ENCODE measurements around the gene SRGAP2C. TPM values are rescaled to one million over a fixed set of nuclear protein-coding genes. Genes with fewer than 3 reads are reported as not detected.
"Not testable (repeated sequence)": the region's sequence is repeated elsewhere in the genome, so short reads cannot be mapped to it uniquely, and the experiment has no call there.

The SRGAP2C gene
- total and polyA plus RNA-seq, 10 donors = 2.6 to 78.6 (median 32.5) TPM

DNA sequence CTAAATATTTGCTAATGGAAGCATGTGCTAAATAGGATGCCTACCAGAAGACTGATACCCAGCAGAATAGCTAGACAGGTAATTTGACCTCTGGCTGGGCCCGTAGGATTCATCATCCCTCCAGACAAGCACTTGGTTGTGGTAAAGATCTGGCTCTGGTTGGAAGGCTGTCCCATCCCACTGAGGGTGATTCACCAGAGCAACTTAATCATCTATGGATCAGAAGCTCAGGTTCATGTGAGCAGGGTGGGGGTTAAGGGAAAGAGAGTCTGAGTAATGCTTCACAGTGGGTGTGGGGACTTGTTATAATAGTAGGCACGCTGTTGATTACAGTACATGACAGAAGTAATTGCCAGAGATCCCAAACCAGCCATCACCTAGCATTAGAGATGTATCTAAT is 27.2 kb upstream of the SRGAP2C start:
- H3K4me1 ChIP-seq; H3K4me3 ChIP-seq; H3K27ac ChIP-seq; H3K36me3 ChIP-seq; intact Hi-C loops (cut with DNase I; ENCODE audit: low total_unique reads); DNase-seq; H3K27me3 ChIP-seq (replicated peaks in 1 of 7); H3K9me3 ChIP-seq: not testable (repeated sequence)
- 91 to 100% (median 100%) methylated on average over 1 of the region's 2 CpGs; no CpG with 5 or more reads in 1 of the 5 donors for WGBS, 5 donors

DNA sequence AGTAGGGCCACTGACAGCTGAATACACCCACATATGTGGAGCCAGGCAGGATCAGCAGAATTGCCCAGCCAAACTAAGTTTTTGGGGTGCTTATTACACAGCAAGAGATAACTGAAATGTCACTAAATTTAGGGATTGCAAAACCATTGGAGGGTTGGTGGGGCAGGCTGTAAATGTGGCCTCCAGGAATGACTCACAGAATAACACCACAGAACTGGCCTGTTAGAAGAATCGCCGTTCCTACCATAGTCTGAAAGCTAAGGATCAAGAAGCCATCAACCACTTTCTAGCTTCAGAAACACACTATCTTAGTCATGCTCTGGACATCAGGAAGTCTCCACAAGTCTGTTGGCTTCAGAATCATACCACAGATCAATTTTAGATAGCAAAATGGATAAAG is 24.7 kb upstream of the SRGAP2C start:
- H3K9me3 ChIP-seq; H3K27ac ChIP-seq; H3K36me3 ChIP-seq; H3K27me3 ChIP-seq (replicated peaks in 1 of 7); intact Hi-C loops (cut with DNase I; ENCODE audit: low total_unique reads); H3K4me3 ChIP-seq; H3K4me1 ChIP-seq; DNase-seq: not testable (repeated sequence)
- WGBS, 5 donors = 73 to 94% (median 81%) methylated on average over 2 of the region's 2 CpGs; no CpG with 5 or more reads in 1 of the 5 donors

DNA sequence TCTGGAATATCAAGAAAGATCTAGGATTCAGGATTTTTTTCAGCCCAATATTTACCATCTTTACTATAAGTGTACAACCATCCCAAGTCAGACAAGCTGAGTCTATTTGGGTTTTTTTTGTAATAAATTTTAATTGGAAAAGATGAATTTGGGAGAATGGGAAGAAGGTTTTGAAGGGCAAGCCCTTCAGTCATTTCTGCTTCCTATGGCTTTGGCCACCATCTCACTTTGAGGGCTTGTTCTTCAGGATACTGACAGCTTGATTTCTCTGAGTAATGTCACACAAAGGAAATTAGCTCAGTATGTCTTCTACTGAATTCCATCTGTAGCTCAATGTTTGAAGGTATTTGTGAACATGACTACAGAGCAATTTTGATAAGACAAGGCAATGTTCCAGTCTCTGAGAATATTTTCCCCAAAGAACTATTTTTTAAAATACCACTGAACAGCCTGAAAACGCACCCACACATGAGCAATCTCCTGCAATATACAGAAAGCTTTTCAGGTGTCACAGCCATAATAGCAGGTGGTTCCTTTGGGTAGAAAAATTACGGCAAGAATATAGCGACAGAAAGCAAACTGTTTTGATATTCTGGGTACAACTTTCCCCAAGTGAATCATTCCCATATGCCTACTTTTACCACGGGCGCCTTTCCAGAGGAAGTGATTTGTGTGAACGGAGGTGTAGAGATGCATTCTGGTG is 23.4 kb upstream of the SRGAP2C start:
- DNase-seq; intact Hi-C loops (cut with DNase I; ENCODE audit: low total_unique reads); H3K4me1 ChIP-seq; H3K27me3 ChIP-seq (replicated peaks in 1 of 7); H3K9me3 ChIP-seq; H3K27ac ChIP-seq; H3K36me3 ChIP-seq; H3K4me3 ChIP-seq: not testable (repeated sequence)
- WGBS, 5 donors = 89 to 97% (median 91%) methylated on average over 3 of the region's 6 CpGs

DNA sequence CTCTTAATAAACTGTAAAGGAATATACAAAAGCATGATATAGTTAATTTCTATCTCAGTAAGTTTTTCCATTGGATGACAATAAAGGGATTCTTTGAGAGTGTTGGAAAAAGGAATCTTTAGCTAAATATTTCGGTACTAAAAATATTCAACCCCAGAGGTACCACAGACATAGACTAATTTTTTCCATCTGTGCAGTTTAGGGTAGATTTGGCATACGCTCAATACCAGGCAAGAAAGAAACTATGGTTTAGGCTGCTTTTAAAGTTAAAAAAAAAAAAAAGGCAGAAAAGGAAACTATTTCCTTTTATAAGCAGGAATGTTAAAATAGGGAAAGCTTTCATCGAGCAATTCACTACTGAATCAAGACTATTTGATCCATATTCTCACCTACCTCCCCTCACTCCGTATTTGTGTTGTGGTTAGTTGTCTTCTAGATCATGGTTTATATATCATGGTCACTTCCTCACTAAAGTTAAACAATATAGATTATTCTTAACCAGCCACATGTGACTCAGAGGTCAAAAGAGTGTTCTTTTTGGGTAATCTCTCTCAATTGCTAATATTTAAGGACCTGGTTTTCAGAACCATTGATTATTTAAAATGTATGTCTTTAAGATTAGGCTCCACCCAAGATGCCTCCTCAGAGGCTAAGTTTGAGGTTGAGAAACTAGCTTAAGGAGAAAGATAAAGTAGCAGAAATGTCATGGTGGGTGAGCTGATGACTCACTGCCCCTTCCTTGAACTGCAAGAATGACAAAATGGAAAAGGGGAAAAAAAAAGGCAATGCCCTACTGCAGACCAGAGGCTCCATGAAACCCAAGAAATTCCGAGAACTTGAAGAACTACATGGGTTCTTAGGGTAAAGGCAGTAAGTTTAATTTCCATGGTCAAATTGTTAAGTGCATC is 20.7 kb upstream of the SRGAP2C start:
- H3K9me3 ChIP-seq; H3K36me3 ChIP-seq; H3K27me3 ChIP-seq (replicated peaks in 1 of 7); H3K27ac ChIP-seq; intact Hi-C loops (cut with DNase I; ENCODE audit: low total_unique reads); H3K4me3 ChIP-seq; H3K4me1 ChIP-seq; DNase-seq: not testable (repeated sequence)
- 77 to 95% (median 82%) methylated on average over 2 to 4 of the region's 5 CpGs for WGBS, 5 donors

DNA sequence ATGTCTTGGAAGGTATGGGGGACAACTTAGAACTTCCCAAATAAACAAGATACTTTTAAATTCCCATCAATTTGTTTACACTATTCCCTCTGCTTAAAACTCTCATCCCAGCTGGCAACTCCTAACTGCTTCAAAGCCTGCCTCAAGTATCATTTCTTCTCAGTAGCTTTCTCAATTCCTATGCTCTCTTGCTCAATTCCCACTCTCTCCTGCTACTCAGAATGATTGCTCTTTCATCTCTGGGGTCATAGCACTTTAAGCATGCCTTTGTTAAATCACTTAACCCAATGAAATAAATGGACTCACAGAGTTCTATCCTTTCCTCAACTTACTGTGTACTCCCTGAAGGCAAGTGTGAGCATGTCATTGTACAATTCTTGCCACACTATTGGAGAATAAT is 19.5 kb upstream of the SRGAP2C start:
- H3K36me3 ChIP-seq; intact Hi-C loops (cut with DNase I; ENCODE audit: low total_unique reads); H3K9me3 ChIP-seq; H3K4me3 ChIP-seq; H3K27me3 ChIP-seq (replicated peaks in 1 of 7); H3K4me1 ChIP-seq; H3K27ac ChIP-seq; DNase-seq: not testable (repeated sequence)

DNA sequence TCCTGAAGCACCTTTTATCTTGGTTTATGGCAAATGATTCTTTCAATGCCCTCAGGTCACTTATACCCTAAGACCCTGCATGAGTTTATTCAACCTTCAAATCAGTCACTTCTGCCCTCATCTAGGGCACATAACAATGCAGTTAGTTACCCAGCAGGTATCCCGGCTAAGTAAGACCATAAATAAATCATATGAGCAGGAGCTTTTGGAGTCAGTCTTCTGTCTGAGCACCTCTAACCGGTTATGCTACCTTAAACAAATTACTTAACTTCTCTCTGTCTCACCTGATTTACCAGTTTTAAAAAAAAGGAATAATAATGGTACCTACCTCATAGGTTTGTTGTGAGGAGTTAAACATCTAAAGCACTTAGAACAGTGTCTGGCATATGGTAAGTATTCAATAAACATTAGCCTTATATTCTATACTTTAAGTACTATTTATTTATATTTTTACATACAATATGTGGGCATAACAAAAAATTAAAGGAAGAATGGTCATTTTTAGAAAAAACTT is 17.5 kb upstream of the SRGAP2C start:
- H3K27me3 ChIP-seq (replicated peaks in 1 of 7); DNase-seq; H3K36me3 ChIP-seq; H3K4me1 ChIP-seq; H3K4me3 ChIP-seq; H3K27ac ChIP-seq; intact Hi-C loops (cut with DNase I; ENCODE audit: low total_unique reads); H3K9me3 ChIP-seq: not testable (repeated sequence)
- WGBS, 5 donors = 94 to 100% (median 95%) methylated on average over 2 of the region's 2 CpGs

DNA sequence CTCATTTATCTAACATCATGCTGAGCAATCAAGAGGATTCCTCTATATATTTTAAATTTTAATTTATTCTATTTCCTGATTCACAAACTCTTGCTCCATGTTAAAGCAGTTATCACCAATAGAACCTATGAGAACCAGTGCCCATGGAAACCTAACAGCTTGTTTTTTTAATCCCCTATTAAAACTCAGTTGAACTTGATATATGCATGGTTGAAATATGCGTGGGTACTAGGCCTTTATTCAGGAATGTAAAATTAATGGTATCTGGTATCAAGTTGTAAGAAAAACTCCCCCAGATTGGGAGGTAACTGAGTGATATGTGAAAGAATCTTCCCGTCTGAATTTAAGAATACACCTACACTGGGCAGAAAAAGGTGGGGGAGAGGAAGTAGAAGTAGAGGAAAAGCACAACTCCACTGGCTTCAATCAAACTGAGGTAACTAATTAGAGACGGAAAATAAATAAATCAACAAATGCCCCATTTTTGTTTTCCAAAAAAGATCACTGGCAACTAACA is 16.6 kb upstream of the SRGAP2C start:
- DNase-seq; H3K4me1 ChIP-seq; H3K4me3 ChIP-seq; H3K27ac ChIP-seq; H3K36me3 ChIP-seq; H3K9me3 ChIP-seq; H3K27me3 ChIP-seq (replicated peaks in 1 of 7); intact Hi-C loops (cut with DNase I; ENCODE audit: low total_unique reads): not testable (repeated sequence)
- WGBS, 5 donors = 90 to 100% (median 100%) methylated on average over 1 to 2 of the region's 3 CpGs

DNA sequence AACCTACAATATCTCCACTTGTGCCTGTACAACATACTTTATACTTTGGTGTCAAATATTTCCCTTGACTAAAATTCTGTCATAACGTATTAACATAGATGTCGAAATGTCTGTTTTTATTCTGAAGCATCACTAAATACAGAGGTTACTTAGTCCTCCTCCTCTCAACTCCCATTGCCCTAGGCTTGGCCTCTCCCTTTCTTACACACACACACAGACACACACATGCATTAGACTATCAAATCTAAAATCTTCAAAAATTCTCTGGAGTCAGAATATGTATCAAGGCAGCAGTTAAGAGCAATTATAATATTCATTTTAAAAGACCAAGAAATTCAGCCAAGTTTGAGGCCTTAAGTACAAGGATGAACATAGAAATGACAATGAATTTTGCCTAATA is 8.1 kb upstream of the SRGAP2C start:
- DNase-seq; H3K4me1 ChIP-seq; intact Hi-C loops (cut with DNase I; ENCODE audit: low total_unique reads); H3K27me3 ChIP-seq (replicated peaks in 1 of 7); H3K36me3 ChIP-seq; H3K9me3 ChIP-seq; H3K27ac ChIP-seq; H3K4me3 ChIP-seq: not testable (repeated sequence)
- 88 to 100% (median 97%) methylated on average over 2 of the region's 2 CpGs for WGBS, 5 donors

DNA sequence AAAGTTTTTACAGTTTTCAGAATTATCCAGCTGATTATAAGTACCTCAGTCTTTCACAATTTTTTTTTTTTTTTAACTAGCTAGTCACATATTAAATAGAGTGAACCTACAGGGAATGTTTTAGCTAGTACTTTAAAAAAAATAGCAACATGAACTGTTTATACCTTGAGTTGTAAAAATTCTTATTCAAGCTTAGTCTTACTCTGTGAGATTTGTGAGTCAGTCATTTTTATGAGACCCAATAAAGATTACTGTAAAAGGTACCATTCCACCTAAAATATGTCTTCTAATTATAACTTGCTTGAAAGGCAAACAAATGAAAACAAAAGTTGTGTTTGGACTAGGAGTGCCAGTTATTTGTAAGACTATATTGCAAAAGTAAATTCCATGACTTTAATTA is 6.6 kb upstream of the SRGAP2C start:
- not testable (repeated sequence) for H3K9me3 ChIP-seq

DNA sequence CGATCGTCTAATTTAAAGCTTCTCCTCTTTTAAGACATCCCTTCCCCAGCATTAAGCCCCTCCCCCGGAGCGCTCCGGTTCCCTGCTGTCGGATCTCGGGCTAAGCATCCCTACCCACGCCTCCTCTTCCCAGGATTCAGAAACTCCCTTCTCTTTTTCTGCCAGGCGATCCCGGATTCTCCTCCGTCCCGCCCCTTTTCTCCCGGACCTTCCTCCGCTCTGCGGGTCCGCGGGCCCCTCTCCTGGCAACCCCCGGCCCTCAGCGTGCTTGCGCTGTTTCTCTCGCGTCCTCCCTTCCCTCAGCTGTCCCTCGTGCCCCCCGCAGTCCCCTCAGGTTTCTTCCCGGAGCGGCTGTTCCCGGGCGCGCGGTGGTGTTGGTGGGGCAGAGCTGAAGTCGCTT is 908 bp upstream of the SRGAP2C start:
- H3K9me3 ChIP-seq; H3K27me3 ChIP-seq (replicated peaks in 1 of 7); intact Hi-C loops (cut with DNase I; ENCODE audit: low total_unique reads); H3K36me3 ChIP-seq: not testable (repeated sequence)
- Histone ChIP-seq H3K4me3 (peak overlapping the region in 6 of 8 donors; percentile 26 to 65 (median 42)), H3K27ac (peak overlapping the region in 1 of 8 donors; percentile 38), H3K4me1 (peaks cover 0 to 13% (median 0%) of the 10 kb centered on the region in 6 donors)
- peak; percentile 83 for DNase-seq
- 1 to 2% (median 2%) methylated on average over 7 to 16 of the region's 31 CpGs; no CpG with 5 or more reads in 1 of the 5 donors for WGBS, 5 donors

More for the DNA sequence above, 6.6 kb upstream of the SRGAP2C start:
- H3K36me3 ChIP-seq; DNase-seq; H3K4me1 ChIP-seq; H3K4me3 ChIP-seq; H3K27ac ChIP-seq; H3K27me3 ChIP-seq (replicated peaks in 1 of 7); intact Hi-C loops (cut with DNase I; ENCODE audit: low total_unique reads): not testable (repeated sequence)

All from spleen (tissue), 11 donors.